GM15510 (cell line): ENCODE results near the gene DPP6.

Experiments
- POLR2A ChIP-seq: IDR thresholded peaks from 3 replicates; pipeline ENCODE4 v1.6.1; 2011; ENCODE audit warnings: borderline replicate concordance; ENCODE audit not compliant: insufficient read length; ENCODE audit errors: extremely low read depth

Gene DPP6

GRCh38 chr7:154907651-154908620 is 855.7 kb downstream of the DPP6 start:
- no peak for TF ChIP-seq POLR2A

GRCh38 chr7:154909241-154910105 is 857.3 kb downstream of the DPP6 start:
- no peak for TF ChIP-seq POLR2A

DNA sequence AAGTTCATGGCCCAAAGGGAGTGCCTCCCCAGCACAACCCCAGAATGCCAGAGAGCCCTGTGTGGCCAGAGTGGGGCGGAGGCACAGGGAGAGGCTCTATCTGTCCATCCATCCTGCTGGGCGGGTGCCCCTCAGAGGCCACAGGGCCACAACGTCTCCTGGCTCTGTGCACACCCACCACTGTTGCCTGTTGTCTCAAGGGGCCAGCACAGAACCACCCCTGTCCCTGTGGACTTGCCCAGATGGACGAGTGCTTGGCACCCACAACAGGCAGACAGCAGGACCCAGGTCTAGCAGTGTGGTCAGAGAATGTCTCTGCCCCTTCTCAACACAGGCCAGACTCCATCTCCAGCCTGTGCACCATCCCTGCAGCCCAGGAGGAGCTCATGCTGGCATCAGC is 857.9 kb downstream of the DPP6 start:
- TF ChIP-seq POLR2A, result no peak

DNA sequence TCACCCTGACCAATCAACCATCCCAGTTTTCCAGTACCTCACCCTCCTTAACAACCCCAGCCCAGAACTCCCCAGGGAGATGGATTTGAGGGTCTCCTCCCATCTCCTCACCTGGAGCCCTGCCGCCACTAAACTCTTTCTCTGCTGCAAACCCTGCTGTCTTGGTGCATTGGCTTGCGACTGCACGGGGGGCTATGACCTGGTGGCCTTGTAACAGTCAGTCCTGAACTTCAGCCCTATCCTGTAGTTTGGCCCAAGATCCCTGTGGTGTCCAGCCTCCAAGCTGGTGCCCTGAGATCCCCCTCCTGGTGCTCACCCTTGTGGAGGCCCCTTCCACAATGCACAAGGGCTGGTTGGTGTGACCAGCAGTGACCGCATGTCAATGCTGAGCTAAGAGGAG is 858.8 kb downstream of the DPP6 start:
- no peak for TF ChIP-seq POLR2A

DNA sequence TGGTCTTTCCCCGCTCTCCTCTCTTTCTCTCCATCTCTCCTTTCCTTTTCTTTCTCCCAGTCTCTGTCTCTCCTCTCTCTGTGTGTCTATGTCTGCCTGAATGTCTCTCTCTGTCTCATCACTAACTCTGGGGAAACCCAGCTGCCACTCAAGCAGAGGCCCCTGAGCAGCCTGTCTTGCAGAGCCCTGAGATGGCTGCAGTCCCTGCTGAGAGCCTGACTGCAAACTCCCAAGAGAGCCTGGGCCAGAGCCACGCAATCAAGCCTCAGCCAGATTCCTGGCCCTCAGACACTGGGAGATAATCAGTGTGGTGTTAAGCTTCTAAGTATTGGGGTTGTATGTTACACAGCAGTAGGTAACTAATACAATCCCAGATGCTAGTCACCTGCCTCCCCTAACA is 859.2 kb downstream of the DPP6 start:
- TF ChIP-seq POLR2A, result no peak

DNA sequence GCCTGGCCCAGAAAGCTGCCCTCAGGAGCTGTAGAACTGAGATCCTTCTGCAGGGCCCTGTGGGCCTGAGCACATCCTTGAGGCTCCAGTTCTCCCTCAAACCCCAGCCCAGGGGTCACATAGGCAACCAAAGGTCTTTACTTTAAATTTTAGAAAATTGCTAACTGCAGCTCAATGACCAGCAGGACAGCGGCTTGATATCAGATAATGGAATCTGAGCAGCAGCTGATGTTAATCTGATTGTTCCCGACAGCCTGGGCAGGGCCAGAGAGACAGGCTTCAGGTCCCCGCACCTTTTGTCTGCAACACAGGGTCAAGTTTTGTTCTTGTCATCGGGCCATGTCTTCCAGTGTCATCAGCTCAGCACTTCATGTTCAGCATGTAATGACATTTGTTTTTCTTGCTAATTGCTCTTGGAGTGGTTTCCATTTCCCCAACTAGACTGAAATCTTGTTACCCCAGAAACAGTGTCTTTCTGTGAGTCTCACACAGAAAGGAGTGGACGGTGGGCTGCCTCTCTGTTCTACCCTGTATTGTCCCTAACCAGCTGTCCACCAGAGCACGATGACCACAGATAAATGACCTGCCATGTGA is 859.8 kb downstream of the DPP6 start:
- TF ChIP-seq POLR2A, result no peak

- no peak for TF ChIP-seq POLR2A
These were observed 860.9 kb downstream of the DPP6 start for GRCh38 chr7:154912871-154913637.

DNA sequence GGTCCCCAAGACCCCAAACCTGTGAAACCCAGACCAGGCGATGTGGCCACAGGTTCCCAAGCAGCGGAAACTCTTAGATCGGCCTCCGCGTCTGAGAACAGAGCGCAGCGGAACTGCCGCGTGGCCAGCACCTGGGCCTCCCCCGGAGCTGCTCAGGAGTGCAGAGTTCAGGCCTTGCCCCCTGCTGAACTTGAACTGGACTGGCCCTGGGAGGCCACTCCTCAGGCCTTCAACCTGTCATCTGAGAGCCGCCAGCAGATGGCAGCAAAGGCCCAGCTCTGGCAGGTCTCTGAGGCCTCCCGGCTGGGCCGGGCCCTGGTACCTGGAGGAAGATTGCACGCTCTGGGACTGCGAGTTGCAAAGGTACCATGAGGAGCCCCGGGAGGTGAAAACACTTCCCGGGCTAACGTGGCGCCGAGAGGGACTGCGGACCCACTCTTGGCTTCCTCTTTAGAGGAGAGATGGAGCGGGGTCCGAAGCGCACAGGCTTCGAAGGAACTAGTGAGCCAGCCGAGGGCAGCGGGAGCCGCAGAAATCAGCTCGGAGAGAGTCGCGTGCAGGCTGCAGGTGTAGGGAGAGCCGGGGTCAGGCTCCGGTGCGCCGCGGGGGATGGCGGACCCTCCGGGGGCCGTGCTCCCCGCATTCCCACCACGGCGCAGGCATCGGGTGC is 861.6 kb downstream of the DPP6 start:
- no peak for TF ChIP-seq POLR2A

DNA sequence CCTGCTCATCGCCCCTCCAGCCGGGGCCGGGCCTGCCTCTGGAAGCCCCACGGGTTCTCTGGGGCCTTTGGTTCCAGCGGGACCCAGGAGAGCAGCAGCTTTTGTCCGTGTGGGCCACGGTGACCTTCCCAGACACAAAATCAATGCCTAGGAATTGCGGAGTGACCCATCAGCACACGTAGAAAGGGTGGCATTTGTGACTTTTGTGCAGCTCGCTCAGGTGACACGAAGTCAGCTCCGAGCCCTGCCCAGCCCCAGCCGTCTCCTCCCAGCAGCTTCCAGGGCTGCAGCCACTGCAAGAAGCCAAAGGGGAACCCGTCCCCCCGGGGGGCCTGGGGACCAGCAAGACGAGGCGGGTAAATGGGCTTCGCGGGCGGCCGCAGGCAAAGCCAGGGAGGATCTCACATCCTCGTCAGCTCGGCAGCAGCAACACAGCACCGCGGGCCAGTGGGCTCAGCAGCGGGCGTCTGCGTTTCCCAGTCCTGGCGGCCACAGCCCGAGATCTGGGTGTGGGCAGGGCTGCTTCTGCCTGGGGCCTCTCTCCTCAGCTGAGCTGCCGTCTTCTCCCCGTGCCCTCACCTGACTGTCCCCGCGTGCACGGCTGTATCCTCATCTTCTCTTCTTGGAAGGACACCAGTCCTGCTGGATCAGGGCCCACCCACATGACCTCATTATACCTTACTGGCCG is 862.3 kb downstream of the DPP6 start:
- TF ChIP-seq POLR2A, result no peak

GRCh38 chr7:154914996-154915380 is 862.8 kb downstream of the DPP6 start:
- no peak for TF ChIP-seq POLR2A

- no peak for TF ChIP-seq POLR2A
These were observed 863.4 kb downstream of the DPP6 start for GRCh38 chr7:154915600-154915999.

- TF ChIP-seq POLR2A, result no peak
These were observed 864.2 kb downstream of the DPP6 start for GRCh38 chr7:154916381-154916780.
